MV-4-11 (cell line): ENCODE measurements around the gene FADD.
"Not testable (repeated sequence)": the region's sequence is repeated elsewhere in the genome, so short reads cannot be mapped to it uniquely, and the experiment has no call there.

Source experiments
- DNase-seq: peaks from one replicate; lab custom pipeline; 2025; lab: John Stamatoyannopoulos, UW

The FADD gene

DNA sequence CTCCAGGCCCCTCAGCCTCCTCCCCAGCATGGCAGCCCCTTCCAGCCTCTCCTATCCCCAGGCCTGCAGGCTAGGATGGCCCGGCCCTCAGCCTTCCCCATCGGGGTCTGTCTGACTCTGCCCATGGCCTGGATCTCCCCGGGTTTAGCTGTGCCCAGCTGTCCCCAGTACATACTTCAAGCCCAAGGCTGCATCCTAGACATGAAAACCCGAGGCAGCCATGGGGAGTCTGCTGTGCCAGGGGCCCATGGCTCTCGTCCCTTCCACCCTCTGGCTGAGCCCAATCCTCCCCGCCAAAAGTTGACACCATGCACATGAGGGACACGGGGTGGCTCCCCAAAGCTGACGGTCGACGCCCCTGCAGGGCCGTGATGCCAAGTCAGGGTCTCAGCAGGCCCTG is 22.2 kb upstream of the FADD start:
- no peak for DNase-seq

DNA sequence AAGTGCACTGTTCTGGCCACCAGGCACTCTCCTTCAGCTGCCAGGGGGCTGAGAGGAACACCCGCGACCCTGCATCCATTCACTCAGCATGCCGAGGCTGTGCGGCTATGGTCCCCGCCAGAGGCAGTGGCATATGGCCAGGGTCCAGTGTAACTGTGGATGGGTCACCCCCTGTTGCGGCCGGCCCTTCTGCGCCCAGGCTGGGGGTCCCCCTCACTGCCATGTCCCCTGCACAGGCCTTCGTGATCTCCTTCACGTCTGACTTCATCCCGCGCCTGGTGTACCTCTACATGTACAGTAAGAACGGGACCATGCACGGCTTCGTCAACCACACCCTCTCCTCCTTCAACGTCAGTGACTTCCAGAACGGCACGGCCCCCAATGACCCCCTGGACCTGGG is 20.8 kb upstream of the FADD start:
- no peak for DNase-seq

DNA sequence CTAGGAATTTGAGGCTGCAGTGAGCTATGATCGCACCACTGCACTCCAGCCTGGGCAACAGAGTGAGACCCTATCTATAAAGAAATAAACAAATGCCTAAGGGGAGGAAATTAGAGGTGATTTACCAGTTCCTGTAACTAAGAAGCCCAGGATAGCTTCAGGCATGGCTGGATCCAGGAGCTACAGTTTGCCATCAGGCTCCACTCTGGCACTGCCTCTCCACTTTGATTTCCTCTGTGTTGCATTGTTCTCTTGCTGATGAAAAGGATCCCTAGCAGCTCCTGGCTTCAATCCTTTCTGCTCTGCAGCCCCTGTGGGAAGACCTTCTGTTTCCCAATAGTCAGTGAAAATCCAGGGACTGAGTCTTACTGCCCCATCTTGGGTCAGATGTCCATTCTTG is 20.1 kb upstream of the FADD start:
- no peak for DNase-seq

DNA sequence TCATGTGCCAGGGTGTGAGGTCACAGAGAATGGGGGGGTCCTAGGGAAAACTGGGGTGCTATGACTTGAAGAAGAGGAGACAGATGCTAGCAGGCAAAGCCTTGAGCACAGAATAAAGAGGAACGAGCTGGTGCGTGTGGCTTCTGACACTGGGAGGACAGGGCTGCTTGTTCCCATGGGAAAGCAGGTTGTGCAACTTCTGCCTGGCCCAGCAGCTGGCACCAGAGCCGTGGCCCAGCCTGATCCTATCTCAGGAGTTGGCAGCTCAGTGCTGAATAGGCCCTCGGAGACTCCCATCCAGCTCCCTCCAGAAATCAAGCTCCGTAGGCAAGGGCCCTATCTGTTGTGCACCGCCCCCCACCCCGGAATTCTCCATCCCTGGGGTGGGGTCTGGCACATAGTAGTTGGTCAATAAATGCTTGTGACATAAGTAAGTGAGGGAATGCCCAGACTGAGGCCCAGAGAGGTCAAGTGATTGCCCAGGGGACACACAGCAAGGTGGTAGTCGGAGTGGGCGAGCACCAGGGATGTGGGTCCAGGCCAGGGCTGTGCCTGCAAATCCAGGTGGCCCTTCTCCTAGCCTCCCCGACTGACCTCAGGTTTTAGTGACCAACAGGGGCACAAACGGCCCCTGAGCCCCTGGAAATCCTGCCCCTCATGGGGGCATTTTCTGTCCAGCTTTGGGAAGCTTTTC is 19.5 kb upstream of the FADD start:
- DNase-seq: no peak

- DNase-seq: no peak
Measured at GRCh38 chr11:70184396-70184795, 18.7 kb upstream of the FADD start.

GRCh38 chr11:70185348-70186055 is 17.6 kb upstream of the FADD start:
- DNase-seq: no peak

DNA sequence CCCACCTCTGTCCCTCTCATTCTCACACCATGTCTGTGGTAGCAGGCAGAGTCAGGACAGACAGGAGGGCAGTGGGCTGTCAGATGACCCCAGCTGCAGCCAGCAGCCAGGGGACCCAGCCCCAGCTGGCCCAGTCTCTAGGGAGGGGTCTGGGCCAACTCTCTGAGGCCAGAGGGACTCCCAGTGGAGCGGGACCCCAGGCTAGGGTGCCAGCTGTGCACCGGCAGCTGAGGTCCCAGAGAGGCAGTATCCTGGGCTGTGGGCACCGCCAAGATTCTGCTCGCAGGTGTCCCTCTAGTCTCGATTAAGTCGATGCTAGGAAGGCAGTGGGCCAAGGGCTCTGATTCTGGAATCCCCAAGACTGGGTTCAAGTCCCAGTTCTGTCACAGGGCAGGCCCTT is 16.7 kb upstream of the FADD start:
- no peak for DNase-seq

DNA sequence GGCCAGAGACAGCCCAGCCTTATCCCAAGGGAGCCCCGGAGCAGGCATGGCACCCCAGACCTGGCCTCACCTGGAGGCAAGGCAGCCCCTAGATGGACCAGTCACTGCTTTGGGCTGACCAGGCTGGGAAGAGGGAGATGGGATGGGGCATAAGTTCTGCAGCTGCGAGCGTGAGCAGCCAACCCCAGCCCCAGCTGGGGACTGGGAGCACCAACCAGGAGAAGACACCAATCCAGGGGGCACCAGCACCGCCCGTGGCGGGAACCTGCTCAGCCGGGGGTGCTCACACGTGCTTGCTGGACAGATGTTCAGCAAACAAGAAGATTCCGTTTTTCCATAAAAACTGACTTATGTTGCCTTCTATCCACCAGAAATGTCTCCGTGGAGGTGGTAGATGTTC is 16.2 kb upstream of the FADD start:
- DNase-seq: no peak

DNA sequence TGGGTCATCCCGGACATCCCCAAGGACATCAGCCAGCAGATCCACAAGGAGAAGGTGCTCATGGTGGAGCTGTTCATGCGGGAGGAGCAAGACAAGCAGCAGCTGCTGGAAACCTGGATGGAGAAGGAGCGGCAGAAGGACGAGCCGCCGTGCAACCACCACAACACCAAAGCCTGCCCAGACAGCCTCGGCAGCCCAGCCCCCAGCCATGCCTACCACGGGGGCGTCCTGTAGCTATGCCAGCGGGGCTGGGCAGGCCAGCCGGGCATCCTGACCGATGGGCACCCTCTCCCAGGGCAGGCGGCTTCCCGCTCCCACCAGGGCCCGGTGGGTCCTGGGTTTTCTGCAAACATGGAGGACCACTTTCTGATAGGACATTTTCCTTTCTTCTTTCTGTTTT is 15.3 kb upstream of the FADD start:
- no peak for DNase-seq

DNA sequence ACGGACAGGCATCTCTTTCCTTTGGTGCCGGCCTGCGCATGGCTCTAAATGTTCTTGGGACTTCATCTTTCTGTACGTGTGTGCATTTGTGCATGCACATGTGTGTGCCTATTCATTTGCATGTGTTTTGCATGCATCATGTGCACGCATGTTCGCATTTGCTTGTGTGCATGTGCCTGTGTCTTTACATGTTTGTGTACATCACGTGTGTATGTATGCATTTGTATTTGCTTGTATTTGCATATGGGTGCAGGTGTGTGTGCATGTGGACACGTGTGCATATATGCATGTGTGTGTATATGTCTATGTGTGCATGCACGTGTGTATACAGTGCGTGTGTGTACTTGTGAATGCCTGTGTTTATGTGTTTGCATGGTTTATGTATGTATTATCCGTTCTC is 13.5 kb upstream of the FADD start:
- no peak for DNase-seq

GRCh38 chr11:70191495-70192140 is 11.5 kb upstream of the FADD start:
- DNase-seq: peak; percentile 33

DNA sequence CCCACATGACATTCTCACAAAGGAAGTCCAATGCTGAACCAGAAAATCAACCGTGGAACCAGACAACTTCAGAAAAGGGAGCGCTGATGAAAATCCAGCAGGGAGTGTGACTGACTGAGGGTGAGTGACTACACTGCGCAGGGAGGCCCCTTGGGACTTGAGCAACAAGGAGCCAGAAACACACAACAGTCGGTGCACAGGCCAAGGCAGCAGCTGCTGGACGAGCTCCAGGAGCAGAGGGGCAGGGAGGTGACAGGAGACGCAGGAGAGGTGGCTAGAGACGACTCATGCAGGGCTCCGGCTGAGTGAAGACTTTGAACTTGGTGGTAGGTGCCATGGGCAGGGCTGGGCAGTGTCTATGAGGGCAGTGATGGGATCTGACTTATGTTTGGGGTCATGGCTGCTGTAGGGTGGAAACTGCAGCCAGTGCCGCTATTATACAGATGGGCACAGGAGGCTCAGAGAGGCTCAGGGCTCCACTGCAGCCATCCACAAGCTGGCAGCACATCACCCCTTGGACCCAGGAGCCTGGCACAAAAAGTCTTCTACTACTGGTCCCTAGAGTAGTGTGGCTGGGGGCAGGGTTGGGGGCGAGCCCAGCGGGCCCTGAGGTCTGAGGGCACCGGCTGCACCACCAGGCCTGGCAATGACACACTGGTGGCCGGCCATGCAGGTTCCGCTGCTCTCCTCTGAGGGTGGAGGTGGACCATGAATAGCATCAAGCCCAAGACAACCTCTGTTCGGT is 10.3 kb upstream of the FADD start:
- DNase-seq: no peak

GRCh38 chr11:70193411-70194292 is 9.4 kb upstream of the FADD start:
- no peak for DNase-seq

- DNase-seq: no peak
Measured at GRCh38 chr11:70194792-70195791, 8.0 kb upstream of the FADD start.

DNA sequence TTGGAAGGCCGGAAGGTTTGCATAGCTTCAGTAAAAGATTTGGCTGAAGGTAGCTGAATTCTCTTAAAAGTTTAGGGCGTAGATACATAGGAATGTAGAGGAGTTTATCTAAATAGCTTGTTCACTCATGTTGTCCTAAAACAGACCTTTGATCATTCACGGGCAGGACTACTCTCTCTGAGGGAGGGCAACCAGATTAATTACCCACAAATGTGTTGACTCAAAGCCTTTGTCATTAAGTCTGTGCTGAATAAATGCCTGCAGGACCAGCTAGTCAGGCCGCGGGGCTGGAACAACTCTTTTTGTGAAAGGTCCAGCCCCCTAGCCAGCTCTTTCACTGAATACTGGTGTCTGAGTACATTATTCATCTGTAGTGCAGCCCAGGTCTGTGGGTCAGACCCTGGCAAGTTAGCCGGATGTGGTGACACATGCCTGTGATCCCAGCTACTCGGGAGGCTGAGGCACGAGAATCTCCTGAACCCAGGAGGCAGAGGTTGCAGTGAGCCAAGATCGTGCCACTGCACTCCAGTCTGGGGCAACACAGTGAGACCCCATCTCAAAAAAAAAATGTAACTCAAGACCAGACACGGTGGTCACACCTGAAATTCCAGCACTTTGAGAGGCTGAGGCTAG is 2.8 kb upstream of the FADD start:
- no peak for DNase-seq

DNA sequence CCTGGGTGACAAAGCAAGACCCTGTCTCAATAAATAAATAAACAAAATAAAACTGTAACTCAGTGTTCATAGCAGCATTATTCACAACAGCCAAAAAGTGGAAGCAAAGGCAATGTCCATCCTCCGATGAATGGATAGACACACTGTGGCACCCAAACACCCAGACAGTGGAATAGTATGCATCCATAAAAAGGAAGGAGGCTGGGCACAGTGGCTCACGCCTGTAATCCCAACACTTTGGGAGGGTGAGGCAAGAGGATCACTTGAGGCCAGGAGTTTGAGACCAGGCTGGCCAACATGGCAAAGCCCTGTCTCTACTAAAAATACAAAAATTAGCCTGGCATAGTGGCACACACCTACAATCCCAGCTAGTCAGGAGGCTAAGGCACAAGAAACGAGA is 2.0 kb upstream of the FADD start:
- DNase-seq: not testable (repeated sequence)

- peak; percentile 87 for DNase-seq
Measured at GRCh38 chr11:70201882-70202861, 924 bp upstream of the FADD start.

GRCh38 chr11:70203751-70204465 is 812 bp downstream of the FADD start:
- DNase-seq: peak; percentile 83
